RCC 7860 (cell line): ENCODE measurements around the gene KANSL3.
"Not testable (repeated sequence)": the region's sequence is repeated elsewhere in the genome, so short reads cannot be mapped to it uniquely, and the experiment has no call there.

Experiments used
- DNase-seq: peaks from one replicate; pipeline ENCODE4 v3.0.0-alpha.2; 2015; ENCODE audit warnings: low spot score
- FAIRE-seq: peaks from 2 replicates; lab custom pipeline; 2012; peaks lifted over from hg19 to GRCh38; lab: Jason Lieb, UNC

KANSL3 gene

DNA sequence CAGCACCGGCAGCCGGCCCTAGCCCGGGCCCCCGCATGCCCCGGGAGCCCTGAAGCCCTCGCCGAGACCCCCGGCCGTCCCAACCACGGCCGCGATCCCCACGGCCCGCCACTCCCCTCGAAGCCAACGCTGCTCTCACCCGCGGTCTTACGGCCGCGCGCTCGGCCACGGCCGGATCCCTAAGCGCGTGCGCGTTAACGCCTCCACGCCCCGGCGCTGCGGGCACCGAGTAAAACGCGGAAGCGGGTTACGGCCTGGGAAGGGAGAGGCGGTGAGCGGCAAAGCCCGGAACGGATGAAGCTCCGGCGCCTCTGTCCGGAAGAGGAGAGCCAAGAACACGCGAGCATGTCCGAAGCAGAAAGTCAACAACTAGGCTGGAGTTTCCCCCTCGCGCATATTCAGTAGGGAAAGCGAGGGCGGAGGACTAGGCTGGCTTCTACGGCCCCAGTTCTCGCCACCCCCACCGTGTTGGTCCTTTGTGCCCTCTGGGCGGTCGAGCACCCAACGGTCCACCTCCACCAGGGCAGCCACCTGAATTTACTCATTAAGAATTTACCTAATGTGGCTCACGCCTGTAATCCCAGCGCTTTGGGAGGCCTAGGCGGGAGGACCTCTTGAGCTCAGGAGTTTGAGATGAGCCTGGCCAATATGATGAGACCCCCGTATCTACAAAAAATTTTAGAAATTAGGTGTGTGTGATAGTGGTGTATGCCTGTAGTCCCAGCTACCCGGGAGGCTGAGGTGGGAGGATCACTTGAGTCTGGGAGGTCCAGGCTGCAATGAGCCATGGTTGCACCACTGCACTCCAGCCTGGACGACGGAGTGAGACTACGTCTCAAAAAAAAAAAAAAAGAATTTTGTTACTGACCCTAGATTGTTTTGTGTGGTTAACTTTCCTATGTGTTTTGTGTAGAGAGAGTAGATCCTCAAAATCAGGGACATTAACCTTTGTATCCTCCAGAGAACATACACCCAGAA lies at the start of gene KANSL3:
KANSL3 (minus strand) TSS at position 169 of the 978 bp plus-strand sequence. CDS start 1,177 bp downstream, outside the sequence.
- FAIRE-seq (no peak), DNase-seq (peak; percentile 86)

DNA sequence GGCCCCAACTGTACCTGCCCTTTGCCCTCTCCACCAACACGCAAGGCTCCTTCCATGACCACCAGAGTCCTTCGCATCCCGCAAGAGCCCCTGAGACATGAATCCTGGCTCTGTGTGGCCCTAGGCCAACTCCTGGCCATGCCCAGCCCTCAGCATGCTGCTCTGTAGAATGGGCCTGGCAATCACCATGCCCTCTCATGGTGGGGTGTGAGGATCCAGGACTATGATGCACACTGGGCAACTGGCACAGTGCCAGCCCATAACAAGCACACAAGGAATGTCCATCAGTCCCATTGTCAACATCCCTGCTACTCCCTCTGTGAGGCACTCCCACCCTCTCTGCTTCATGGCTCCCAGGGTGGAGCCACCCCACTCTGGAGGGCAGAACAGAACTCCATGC lies 49.2 kb upstream of the KANSL3 start:
- no peak for DNase-seq
- no peak for FAIRE-seq

DNA sequence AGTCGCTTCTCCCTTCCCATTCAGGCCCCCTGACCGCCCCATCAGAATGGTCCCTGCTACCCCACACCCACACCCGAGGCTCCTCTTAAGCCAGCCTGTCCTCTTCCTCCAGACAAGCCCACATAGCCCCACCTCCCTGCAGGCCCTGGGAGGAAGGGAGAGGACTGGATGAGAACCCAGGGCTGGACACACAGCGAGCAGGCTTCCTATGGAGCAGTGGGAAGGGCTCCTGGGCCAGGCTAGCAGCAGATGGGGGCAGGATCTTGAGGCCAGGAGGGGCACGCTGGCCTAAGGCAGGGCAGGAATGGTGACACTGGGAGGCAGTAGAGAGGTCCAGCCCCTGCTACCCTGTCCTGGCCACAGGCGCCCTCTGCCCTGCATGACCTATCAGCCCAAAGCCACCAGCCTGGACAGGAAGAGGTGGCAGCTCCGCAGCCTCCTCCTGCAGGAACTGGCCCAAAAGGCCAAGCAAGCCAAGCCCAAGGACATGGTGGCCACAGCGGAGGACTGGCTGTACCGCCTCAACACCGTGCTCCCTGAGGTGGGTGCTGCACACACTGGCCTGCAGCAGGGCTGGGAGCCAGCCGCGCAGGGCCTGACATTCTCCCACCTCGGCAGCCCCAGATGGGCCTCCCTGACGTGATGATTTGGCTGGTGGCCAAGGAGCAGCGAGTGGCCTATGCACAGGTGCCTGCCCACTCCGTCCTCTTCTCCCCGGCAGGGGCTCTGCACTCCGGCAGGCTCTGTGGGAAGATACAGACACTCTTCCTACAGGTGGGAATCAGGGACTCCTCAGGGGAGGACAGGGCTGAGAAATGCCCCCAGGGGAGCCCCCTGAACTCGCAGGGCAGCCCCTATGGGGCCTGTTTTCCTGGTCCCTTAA lies 47.7 kb upstream of the KANSL3 start:
- FAIRE-seq (no peak), DNase-seq (no peak)

DNA sequence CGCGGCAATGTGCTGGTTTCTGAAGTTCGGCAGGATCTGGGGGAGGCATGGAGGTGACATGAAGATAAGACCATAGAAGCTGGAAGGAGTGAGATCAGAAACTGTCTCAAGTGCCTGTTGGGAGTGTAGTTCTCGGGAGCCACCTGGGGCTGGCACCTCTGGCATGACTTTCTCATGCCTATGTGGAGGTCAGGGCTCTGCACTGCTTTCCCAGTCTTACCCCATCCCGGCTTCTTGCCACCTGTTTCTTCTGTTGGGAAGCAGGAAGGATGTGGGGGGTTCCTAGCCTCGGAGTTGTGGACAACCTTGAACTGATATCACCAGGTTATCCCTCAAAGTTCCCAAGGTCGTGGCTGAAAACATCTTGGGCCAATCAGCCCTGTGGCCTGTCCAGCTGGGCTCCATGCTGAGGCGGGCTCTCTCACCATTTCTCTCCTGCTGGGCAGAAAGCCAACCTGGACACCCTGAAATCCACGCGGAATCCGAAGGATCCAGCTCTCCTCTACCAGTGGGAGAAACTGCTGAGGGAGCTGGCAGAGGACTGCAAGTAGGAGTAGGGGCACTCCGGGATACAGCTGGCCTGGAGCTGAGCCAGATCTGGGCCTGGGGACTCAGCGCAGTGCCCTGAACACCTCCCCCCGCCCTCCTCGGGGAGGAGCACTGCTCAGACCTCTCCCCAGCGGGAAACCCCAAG lies 46.9 kb upstream of the KANSL3 start:
- DNase-seq (no peak), FAIRE-seq (no peak)

DNA sequence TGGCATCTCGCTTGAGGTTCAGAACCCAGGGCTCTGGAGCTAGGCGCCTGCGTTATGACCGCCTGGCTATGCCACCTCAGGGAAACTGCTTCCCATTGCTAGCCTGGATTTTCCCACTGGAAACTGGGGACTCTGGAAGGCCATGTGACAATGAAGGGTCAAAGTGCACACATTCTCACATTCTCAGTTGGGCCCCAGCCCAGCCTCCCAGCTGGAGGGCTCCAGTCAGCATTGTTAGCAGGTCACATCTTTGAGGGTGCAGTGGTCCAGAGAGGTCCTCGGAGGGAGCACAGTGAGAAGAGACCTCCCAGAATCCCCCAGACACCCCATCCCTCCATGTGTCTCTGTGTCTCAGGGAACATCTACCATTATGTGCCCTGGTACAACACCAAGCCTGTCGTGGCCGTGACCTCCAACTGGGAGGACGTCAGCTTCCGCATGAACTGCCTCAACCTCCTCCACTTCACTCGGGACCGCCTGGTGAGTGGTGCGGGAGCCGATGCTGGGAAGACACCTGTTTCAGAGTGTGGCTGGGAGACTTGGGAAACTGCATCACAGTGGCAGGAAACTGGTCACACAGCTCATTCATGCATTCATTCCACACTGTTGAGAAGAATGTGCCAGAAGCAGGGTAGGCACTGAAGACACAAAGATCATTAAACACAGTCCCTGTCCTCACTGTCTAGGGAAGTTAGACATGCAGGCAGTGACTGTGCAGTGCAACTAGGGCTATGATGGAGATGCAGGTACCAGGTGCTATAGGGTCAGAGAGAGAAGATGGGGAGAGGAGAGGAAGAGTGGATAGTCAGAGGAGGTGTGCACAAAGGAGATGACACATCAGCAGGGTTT lies 46.1 kb upstream of the KANSL3 start:
- no peak for DNase-seq
- no peak for FAIRE-seq

DNA sequence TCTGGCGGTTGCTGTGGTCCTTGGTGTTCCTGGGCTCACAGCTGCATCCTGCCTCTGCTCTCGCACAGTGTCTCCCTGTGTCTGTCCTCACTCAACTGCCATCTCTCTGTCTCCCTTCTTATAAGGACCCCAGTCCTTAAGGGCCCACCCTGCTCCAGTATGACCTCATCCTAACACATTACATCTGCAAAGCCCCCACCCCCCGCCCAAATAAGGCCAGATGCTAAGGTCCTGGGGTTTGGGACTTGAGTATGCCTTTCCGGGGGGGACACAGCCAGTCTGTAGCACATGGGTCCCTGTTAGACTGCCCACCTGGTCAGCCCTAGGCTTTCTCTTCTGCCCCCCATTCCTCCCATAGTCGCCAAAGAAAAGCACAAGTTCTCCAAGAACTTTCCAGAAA lies 45.2 kb upstream of the KANSL3 start:
- DNase-seq (no peak), FAIRE-seq (no peak)

DNA sequence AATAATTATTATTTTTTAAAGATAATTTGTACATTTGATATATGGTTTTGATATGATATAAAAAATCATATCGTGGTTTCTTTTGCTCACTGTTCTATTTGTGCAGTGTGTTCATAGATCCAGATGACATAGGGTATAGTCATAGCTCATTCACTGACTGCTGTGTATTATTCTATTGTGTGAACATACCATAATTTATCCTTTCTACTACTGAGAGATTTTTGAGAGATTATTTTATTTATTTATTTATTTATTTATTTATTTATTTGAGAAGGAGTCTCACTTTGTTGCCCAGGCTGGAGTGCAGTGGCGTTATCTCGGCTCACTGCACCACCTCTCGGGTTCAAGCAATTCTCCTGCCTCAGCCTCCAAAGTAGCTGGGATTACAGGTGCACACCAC lies 43.4 kb upstream of the KANSL3 start:
- DNase-seq (no peak), FAIRE-seq (no peak)

DNA sequence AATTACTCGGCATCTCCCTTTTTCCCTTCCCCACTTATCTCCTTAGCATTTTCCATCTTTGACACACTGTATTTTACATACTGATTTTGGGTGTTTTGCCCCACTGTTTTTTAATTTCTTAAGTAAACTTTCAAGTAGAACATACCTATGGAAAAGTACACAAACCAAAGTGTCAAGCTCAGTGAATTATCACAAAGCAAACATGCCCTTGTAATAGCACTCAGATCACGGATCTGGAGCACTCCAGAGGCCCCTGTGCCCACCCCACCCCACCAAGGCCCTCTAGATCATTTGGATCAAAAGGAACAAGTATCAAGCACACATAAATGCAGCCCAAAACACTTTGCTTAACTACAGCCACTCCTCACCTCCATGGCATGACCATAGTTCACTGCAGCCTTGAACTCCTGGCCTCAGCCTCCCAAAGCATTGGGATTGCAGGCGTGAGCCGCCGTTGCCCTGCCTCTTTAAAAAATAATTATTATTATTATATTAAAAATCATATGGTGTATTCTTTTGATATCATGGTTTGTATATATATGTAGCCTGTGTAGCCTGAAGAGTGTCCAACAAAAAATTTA lies 42.5 kb upstream of the KANSL3 start:
- no peak for DNase-seq
- FAIRE-seq = no peak

DNA sequence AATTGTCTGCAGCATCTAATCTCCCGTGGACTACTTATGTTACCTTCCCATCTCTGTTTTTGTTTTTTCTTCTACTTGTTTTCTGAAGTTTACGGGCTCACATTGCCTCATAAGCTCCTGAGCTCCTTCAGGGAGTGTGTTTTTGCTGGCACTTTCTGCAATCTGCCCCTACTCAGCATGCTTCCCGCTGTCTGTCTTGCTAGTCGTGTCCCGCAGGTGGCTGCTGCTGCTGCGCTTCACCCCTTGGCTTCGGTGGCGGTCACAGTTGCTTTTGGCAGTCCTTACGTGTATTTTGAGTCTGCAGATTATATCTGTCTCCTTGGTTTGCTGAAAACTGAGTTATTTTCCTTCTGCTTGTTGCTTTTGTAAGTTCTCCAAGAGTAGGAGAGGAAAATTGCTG lies 41.7 kb upstream of the KANSL3 start:
- DNase-seq (no peak), FAIRE-seq (no peak)

DNA sequence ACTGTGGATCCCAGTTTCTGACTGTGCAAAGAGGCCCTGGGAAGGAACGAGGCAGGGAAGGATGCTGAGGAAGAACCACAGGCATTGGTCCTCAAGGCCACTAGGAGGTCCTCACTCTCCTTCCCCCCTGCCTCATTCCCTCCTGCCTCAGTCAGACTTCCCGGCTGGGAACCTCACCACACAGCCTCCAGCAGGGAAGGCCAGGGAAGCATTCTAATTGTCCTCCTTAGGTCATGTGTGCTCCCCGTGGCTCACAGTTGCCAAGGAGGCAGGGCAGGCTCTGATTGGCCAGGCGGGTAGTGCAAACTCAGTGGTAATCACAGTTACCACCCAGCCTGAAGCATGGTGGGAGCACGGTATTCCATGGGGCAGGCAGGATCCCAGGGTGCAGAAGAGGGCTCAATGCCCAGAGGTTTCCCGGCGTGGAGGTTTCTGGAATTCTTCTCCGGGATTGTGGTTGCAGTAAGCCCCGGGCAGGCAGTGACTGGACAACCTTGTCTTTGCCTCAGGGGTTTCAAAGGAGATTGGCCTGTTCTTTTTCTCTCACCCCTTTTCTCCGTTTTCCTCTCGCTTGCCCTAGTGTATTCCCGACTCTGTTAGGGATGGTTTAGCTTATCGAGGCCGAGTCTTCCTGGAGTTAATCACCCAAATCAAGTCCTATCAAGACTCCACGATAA lies 31.6 kb upstream of the KANSL3 start:
- DNase-seq (no peak), FAIRE-seq (no peak)

DNA sequence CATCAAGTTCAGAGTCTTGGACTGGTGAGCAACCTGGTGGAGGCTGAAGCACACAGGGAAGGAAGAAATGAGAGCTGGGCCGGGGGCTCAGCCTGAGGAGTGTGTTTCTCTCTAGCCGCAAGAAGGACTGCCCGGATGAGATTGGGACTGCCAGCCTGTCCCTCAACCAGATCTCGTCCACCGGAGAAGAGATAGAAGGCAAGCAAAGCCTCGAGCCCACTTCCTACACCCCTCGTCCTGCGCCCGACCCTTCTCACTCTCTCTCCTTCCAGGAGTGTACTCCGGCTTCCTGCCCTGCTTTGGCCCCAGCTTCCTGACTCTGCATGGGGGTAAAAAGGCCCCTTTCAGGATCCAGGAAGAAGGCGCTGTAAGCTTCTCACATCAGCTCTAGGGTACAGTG lies 30.7 kb upstream of the KANSL3 start:
- no peak for FAIRE-seq

DNA sequence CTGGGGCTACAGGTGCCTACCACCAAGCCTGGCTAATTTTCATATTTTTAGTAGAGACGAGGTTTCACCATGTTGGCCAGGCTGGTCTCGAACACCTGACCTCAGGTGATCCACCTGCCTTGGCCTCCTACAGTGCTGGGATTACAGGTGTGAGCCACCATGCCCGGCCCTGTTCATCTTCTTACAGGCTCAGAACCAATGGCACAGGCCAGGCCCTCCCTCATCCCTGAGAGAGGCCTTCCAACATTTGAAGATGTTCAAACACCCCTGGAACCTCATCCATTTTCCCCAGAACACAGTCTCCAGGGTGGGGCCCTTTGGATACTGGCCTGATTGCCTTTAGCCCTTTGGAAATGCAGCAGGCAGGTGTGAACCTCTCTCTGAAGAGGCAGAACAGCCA lies 27.6 kb upstream of the KANSL3 start:
- not testable (repeated sequence) for FAIRE-seq, DNase-seq

More for the DNA sequence above, 30.7 kb upstream of the KANSL3 start:
- no peak for DNase-seq

DNA sequence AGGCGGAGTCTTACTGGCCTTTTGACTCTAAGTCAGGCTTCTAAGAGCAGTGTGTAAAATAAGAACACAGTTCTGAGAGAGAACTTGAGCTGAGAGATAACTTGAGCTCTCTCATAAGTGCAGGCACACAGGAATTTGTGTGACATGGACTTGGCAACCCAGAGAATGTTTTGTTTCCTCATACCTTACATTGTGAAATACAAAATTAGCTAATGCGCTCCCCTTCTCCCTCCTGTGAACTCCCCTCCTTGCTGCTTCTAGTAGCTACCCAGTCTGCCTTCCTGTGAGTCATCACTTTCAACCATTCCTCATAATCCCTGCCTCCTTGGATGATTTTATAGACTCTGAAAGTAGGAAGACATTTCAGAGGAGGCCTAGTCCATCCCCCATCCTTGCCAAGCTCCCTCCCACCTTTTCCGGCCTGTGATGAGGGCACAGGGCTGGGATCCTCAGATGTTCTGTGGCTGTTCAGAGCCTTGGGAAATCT lies 27.0 kb upstream of the KANSL3 start:
- DNase-seq (peak; percentile 89), FAIRE-seq (peak; percentile 78)

DNA sequence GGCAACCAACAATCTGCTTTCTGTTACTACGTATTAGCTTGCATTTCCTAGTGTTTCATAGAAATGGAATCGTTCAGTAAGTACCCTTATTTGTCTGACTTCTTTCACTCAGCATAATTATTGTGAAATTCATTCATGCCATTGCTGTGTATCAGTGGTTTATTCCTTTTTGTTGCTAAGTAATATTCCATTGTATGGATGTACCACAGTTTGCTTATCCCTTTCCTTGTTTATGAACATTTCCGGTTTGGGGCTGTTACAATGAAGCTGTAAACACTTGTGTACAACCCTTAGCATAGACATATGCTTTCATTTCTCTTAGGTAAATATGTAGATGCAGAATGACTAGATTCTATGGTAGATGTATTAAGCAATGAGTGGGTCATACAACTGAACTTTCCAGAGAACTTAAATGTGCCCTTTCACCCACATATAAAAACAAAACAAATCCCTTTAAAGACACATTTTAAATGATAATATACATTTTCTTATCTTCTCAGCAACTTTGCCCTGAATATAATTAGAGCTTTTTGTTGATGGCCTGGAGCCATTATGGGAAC lies 26.3 kb upstream of the KANSL3 start:
- no peak for FAIRE-seq
- no peak for DNase-seq

DNA sequence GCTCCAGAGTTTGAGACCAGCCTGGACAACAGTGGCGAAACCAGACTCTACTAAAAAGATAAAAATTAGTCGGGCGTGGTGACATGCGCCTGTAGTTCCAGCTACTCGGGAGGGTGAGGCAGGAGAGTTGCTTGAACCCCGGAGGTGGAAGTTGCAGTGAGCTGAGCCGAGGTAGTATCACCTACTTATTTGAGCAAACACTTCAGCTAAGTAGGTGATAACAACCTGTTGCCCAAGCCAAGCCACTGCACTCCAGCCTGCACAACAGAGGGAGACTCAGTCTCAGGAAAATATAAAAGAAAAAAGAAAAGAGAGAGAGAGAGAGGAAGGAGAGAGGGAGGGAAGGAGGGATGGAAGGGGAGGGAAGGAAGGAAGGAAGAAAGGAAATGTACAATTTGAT lies 25.7 kb upstream of the KANSL3 start:
- DNase-seq = no peak
- FAIRE-seq = no peak

DNA sequence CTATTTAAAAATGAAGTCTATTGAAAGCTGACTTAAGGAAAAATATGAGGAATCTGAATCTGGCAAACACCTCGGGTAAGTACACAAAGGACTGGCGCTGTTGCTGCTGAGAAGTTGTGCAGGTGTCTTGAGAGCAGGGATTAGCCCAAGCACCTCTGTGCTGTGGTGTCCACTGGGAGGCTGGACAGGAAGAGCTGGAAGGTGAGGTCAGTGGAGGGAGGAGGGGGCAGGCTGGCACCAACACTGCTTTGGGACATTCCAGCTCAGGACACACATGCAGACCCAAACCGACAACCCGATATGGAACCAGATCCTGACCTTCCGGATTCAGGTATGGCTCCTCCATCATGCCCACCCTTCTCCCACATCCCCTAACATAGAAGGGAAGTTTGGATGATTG lies 25.1 kb upstream of the KANSL3 start:
- FAIRE-seq (no peak), DNase-seq (no peak)

DNA sequence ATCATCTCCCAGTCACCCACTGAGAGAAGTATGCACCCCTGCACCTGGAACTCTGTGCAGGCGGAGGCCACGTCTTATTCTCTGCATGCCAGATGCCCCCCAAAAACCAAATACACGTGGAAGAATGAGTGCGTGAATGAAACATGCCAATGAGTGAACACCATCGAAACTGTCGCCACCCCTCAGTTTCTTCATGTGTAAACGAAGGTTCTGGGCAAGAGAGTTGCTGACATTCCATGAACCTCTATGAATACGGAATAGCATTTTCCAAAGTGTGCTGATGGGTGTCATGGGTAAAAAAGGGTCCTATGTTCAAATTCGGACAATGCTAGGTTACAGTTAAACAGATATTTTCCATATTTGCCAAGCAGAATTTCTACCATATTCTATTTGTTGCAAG lies 24.2 kb upstream of the KANSL3 start:
- no peak for FAIRE-seq

DNA sequence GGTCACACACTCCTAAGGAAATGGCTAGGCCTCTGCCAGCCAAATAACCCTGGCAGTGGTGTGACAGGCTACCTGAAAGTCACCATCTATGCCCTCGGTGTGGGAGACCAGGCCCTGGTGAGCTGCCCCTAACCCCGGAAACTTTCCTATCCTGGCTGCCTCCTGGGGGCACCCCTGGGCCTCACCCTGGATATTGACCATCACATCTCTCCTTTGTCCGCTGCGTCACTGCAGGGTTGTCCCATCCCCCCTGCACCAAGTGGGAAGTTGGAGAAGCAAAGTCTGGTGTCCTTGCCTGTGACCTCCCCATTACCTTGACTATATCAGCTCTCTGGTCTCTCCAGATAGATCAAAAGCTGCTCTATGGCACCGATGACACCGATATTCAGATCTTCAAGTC lies 23.2 kb upstream of the KANSL3 start:
- DNase-seq (no peak), FAIRE-seq (no peak)

More for the DNA sequence above, 24.2 kb upstream of the KANSL3 start:
- DNase-seq = no peak

DNA sequence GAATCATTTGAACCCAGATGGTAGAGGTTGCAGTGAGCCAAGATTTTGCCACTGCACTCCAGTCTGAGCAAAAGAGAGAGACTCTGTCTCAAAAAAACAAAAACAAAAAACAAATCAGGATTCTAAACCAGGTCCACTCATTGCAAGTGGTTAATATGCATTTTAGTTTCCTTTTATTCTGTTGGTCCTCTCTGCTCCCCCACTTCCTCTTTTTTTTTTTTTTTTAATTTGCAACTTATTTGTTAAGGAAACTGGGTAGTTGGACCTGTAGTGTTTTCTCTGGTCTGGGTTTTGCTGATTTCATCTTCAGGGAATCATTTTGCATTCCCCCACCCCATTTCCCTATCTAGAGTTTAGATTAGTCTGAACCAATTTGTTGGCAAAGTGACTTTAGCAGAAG lies 18.4 kb upstream of the KANSL3 start:
- no peak for FAIRE-seq
- DNase-seq = no peak
